SU-DHL-6 (cell line): ENCODE measurements around the gene BRSK2.

Experiments used
- H2AFZ ChIP-seq: fragments of 200-600 bp; sonication (generic); 2 replicates; pipeline ENCODE4 v1.6.1; 2014; ENCODE audit warnings: low read depth, mild to moderate bottlenecking, moderate library complexity, mixed read lengths, antibody characterized with exemption, low read length; ENCODE audit not compliant: severe bottlenecking
- H3F3A ChIP-seq: fragments of 200-600 bp; shearing (Covaris generic); 2 replicates; pipeline ENCODE4 v1.6.0; 2016; ENCODE audit warnings: antibody characterized with exemption, mild to moderate bottlenecking; ENCODE audit not compliant: insufficient read depth
- H3K27ac ChIP-seq: fragments of 200-600 bp; sonication (generic); 2 replicates; pipeline ENCODE4 v1.5.1; 2016; ENCODE audit warnings: low read depth, mild to moderate bottlenecking, low read length, moderate library complexity, mixed read lengths
- H3K27me3 ChIP-seq: fragments of 200-600 bp; sonication (generic), shearing (Covaris generic); 2 replicates; pipeline ENCODE4 v1.6.0; 2014; ENCODE audit warnings: mild to moderate bottlenecking, low read length
- H3K36me3 ChIP-seq: fragments of 200-600 bp; sonication (generic); 2 replicates; pipeline ENCODE4 v1.6.1; 2014; ENCODE audit warnings: mild to moderate bottlenecking, low read length, mixed read lengths
- H3K4me2 ChIP-seq: fragments of 300-600, 200-600 bp; shearing (Covaris generic), sonication (generic); 2 replicates; pipeline ENCODE4 v1.6.0; 2014; ENCODE audit warnings: low read length, low read depth, mild to moderate bottlenecking; ENCODE audit not compliant: poor library complexity, severe bottlenecking
- H3K4me3 ChIP-seq: fragments of 200-600 bp; sonication (generic); 2 replicates; pipeline ENCODE4 v1.5.1; 2014; ENCODE audit warnings: antibody characterized with exemption, low read length, mild to moderate bottlenecking, mixed read lengths; ENCODE audit not compliant: insufficient read depth, poor library complexity, severe bottlenecking
- H3K79me2 ChIP-seq: fragments of 200-600 bp; sonication (generic); 2 replicates; pipeline ENCODE4 v1.6.1; 2014; ENCODE audit warnings: mild to moderate bottlenecking, low read length, moderate library complexity; ENCODE audit not compliant: insufficient read depth
- H3K9ac ChIP-seq: fragments of 200-600 bp; sonication (generic); 2 replicates; pipeline ENCODE4 v1.7.0; 2014; ENCODE audit warnings: mild to moderate bottlenecking, low read length
- H3K9me2 ChIP-seq: fragments of 200-600 bp; sonication (generic); replicated peaks from 2 replicates; pipeline ENCODE4 v1.6.1; 2014; ENCODE audit warnings: low read length; ENCODE audit not compliant: insufficient read depth
- H3K9me3 ChIP-seq: fragments of 200-600 bp; sonication (generic); 2 replicates; pipeline ENCODE4 v1.6.1; 2014; ENCODE audit warnings: low read length, mixed read lengths; ENCODE audit not compliant: insufficient read depth
- H4K20me1 ChIP-seq: fragments of 200-600 bp; sonication (generic); 2 replicates; pipeline ENCODE4 v1.6.1; 2014; ENCODE audit warnings: low read depth, mild to moderate bottlenecking, antibody characterized with exemption, low read length, moderate library complexity, mixed read lengths
- EZH2phosphoT487 ChIP-seq: fragments of 200-600 bp; sonication (generic), shearing (Covaris generic); conservative IDR thresholded peaks from 2 replicates; pipeline ENCODE4 v1.6.1; 2018; ENCODE audit warnings: mild to moderate bottlenecking, antibody characterized with exemption, low read length, moderate library complexity, mixed read lengths
- TF ChIP-seq, protein P1 (sequence below): fragments of 200-600 bp; sonication (generic); IDR thresholded peaks from one replicate; pipeline ENCODE4 v1.5.1; 2017; ENCODE audit warnings: antibody characterized with exemption, mild to moderate bottlenecking, low read length, moderate library complexity; ENCODE audit not compliant: insufficient read depth, poor library complexity, severe bottlenecking

The BRSK2 gene

DNA sequence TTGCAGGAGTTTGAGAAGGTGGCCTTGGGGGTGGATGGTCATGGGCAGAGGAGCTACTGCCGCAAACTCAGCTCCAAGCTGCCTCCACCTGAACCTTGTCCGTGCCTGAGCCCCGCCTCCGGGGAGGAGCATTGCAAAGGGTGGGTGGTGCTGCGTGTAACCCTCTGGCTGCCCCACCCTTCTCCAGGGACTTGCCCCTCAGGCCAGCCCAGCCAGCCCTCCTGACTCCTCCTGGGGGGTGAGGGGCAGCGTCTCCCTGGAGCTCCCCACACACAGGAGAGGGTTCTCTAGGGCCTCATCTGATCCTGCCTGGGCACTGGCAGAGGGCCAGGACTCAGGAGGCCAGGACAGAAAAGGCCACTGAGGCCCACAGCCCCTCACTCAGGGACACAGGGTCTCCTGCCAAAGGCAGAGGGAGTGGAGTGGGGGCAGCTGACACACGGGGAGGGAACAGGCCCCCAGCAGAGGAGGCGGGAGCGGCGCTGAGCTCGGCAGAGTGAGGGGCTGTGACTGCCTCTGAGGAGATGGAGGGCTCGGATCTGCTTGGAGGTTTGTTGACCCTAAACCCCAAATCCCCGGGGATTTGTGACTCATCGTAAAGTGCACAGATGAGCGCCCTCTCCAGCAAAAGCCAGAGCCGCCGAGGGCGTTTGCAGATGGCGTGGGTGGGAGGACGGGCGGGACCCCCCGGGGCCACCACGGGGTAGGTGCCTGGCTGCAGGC is 12.8 kb downstream of the BRSK2 start:
- Histone ChIP-seq H3K27me3 (no peaks in the 10 kb centered on the region), H3K4me2 (no peak overlapping the region)

DNA sequence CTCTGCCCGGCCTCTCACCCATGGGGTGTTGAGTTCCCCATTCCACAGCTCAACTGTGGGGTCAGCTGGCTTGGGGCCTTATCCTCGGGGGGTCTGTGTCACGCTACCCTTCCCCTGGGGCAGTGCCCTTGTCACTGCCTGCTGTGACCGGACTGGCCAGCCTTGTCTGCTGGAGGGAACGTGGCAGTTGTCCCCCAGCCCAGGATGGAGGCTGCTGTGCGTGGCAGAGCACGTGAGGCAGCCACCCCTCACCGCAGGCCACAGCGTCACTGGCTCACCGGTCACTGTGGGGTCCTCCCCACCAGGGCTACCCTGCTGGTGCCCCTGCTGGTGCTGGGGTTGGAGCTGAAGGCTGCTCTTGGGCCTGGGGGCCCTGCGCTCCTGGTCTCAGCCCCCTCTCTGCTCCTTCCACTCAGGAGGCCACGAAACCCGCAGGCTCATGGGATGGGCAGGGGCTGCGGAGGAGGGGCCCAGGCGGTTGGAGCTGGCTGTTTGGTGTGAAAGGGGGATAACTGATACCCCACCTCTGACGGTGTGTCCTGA is 13.4 kb downstream of the BRSK2 start:
- no peaks in the 10 kb centered on the region for H3K9me2 ChIP-seq
- no peak for TF ChIP-seq EZH2phosphoT487
- TF ChIP-seq, protein P1, sequence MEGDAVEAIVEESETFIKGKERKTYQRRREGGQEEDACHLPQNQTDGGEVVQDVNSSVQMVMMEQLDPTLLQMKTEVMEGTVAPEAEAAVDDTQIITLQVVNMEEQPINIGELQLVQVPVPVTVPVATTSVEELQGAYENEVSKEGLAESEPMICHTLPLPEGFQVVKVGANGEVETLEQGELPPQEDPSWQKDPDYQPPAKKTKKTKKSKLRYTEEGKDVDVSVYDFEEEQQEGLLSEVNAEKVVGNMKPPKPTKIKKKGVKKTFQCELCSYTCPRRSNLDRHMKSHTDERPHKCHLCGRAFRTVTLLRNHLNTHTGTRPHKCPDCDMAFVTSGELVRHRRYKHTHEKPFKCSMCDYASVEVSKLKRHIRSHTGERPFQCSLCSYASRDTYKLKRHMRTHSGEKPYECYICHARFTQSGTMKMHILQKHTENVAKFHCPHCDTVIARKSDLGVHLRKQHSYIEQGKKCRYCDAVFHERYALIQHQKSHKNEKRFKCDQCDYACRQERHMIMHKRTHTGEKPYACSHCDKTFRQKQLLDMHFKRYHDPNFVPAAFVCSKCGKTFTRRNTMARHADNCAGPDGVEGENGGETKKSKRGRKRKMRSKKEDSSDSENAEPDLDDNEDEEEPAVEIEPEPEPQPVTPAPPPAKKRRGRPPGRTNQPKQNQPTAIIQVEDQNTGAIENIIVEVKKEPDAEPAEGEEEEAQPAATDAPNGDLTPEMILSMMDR, result no peak
- no peaks in the 10 kb centered on the region for H4K20me1 ChIP-seq
- H3K4me3 ChIP-seq, result no peak overlapping the region
- H3K4me2 ChIP-seq, result no peak overlapping the region
- H3K79me2 ChIP-seq, result no peaks in the 10 kb centered on the region
- H3K27me3 ChIP-seq, result no peaks in the 10 kb centered on the region
- no peaks in the 10 kb centered on the region for H3K9me3 ChIP-seq
- no peaks in the 10 kb centered on the region for H3K36me3 ChIP-seq
- H3F3A ChIP-seq, result no peaks in the 10 kb centered on the region
- no peak overlapping the region for H2AFZ ChIP-seq
- no peak overlapping the region for H3K9ac ChIP-seq
- no peak overlapping the region for H3K27ac ChIP-seq

More for the DNA sequence above, 12.8 kb downstream of the BRSK2 start:
- H2AFZ ChIP-seq, result no peak overlapping the region
- no peak overlapping the region for H3K27ac ChIP-seq
- no peak overlapping the region for H3K9ac ChIP-seq
- no peaks in the 10 kb centered on the region for H3K79me2 ChIP-seq
- H3K4me3 ChIP-seq, result no peak overlapping the region
- no peaks in the 10 kb centered on the region for H3K9me3 ChIP-seq
- no peaks in the 10 kb centered on the region for H4K20me1 ChIP-seq
- no peaks in the 10 kb centered on the region for H3F3A ChIP-seq
- TF ChIP-seq, protein P1, result no peak
- no peak for TF ChIP-seq EZH2phosphoT487
- no peaks in the 10 kb centered on the region for H3K36me3 ChIP-seq
- H3K9me2 ChIP-seq, result no peaks in the 10 kb centered on the region

DNA sequence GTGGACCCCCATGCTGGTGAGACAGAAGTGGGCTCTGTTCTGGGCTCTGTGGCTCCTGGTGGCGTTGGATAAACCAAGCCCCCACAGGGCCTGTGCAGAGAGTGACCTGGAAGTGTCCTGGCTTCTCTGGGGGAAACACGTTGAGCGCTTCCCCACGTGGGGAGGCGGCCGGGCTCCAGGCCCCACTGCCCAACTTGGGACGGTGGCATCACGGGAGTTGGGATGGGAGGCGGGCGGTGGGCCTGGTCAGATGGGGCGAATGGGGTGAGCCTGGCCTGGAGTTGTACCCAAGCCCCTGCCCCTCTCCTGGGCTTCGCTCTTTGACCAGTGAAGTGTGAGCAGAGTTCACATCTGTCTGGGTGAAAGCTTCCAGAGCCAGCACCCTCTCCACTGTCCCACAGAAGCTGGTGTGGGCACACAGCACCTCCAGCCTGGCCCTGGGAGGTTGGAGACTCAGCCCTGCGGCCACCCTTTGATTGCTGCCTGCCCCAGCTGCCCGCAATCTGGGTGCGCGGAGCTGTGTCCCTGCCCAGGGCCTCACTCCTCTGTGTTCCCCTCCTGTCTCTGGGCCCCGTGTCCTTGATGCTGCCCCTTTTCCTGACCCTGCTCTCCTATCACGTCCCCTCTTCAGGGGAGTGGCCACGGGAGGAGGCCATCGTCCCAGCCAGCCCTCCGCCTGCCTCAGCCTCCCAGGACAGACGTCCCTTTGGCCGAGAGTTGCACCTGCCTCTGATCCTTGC is 14.2 kb downstream of the BRSK2 start:
- Histone ChIP-seq H3K27ac (no peak overlapping the region), H3K9ac (no peak overlapping the region), H3K79me2 (no peaks in the 10 kb centered on the region), H3K27me3 (no peaks in the 10 kb centered on the region), H3K4me2 (no peak overlapping the region), H3F3A (no peaks in the 10 kb centered on the region), H2AFZ (no peak overlapping the region), H4K20me1 (no peaks in the 10 kb centered on the region), H3K9me3 (no peaks in the 10 kb centered on the region), H3K36me3 (no peaks in the 10 kb centered on the region), H3K9me2 (no peaks in the 10 kb centered on the region), H3K4me3 (no peak overlapping the region)
- no peak for TF ChIP-seq EZH2phosphoT487
- TF ChIP-seq, protein P1, result no peak
